SH-SY5Y (cell line): ENCODE measurements around the gene GNL2.

Source experiments
- GATA2 ChIP-seq: IDR thresholded peaks from 2 replicates; pipeline ENCODE4 v1.6.1; 2011; ENCODE audit warnings: mild to moderate bottlenecking, low read depth, low read length
- GATA3 ChIP-seq: IDR thresholded peaks from 2 replicates; pipeline ENCODE4 v1.6.1; 2011; ENCODE audit warnings: low read depth, mild to moderate bottlenecking, low read length, moderate library complexity

GRCh38 chr1:37574834-37575480, 20.8 kb downstream of the GNL2 start:
- no peak for TF ChIP-seq GATA2
- TF ChIP-seq GATA3 = no peak
